HEK293 (cell line): ENCODE data around the gene EPAS1.

ENCODE experiments used
- CTCF ChIA-PET: fragments of 350-600 bp; formaldehyde crosslinking; extraction: SDS; loops from one replicate; lab custom pipeline; 2021; ENCODE audit warnings: antibody characterized with exemption; lab: Yijun Ruan, JAX
- POLR2A ChIA-PET: fragments of 300-600 bp; formaldehyde crosslinking; extraction: SDS; loops from one replicate; lab custom pipeline; 2020; ENCODE audit warnings: antibody characterized with exemption, inconsistent platforms; lab: Yijun Ruan, JAX
- H3K27ac ChIP-seq: fragments of 200-500 bp; sonication (Bioruptor generic); 2 replicates; pipeline ENCODE4 v1.5.1; 2014; ENCODE audit warnings: low read depth, low read length, control low read depth, inconsistent platforms; ENCODE audit errors: extremely low read depth
- H3K36me3 ChIP-seq, 2 experiments: fragments of 200-500 bp in 1 of 2; sonication (Bioruptor generic) in 1 of 2; 1 replicate in 1 of 2; 2 replicates in 1 of 2; pipeline ENCODE4 v1.5.1; 2014 to 2017; ENCODE audit warnings: inconsistent platforms in 2 of 2, low read length in 2 of 2; ENCODE audit not compliant: control insufficient read depth in 2 of 2, insufficient read depth in 1 of 2
- H3K4me1 ChIP-seq: fragments of 200-500 bp; sonication (Bioruptor generic); 2 replicates; pipeline ENCODE4 v1.5.1; 2014; ENCODE audit warnings: mild to moderate bottlenecking, low read length, inconsistent platforms; ENCODE audit not compliant: control insufficient read depth, insufficient read depth
- H3K4me3 ChIP-seq: 2 replicates; pipeline ENCODE4 v1.5.1; 2011; ENCODE audit warnings: low read depth, mild to moderate bottlenecking, control low read depth, low read length, moderate library complexity
- H3K9me3 ChIP-seq: fragments of 200-500 bp; sonication (Bioruptor generic); 2 replicates; pipeline ENCODE4 v1.5.1; 2014; ENCODE audit warnings: low read depth, low read length, inconsistent platforms; ENCODE audit not compliant: control insufficient read depth, insufficient read depth
- ATF2 ChIP-seq: fragments of 450-650 bp; formaldehyde crosslinking; IDR thresholded peaks from 2 replicates; pipeline ENCODE4 v1.5.1; 2016; ENCODE audit warnings: missing biosample characterization, missing genetic modification characterization, low read depth
- KLF10 ChIP-seq: fragments of 450-650 bp; IDR thresholded peaks from 2 replicates; pipeline ENCODE4 v1.5.1; 2018; ENCODE audit warnings: missing biosample characterization, mild to moderate bottlenecking, missing genetic modification characterization
- KLF8 ChIP-seq: fragments of 450-650 bp; formaldehyde crosslinking; IDR thresholded peaks from 2 replicates; pipeline ENCODE4 v1.5.1; 2016; ENCODE audit warnings: missing biosample characterization, missing genetic modification characterization
- PRDM6 ChIP-seq: fragments of 450-650 bp; formaldehyde crosslinking; IDR thresholded peaks from 2 replicates; pipeline ENCODE4 v1.5.1; 2017; ENCODE audit warnings: missing biosample characterization, missing genetic modification characterization
- YY1 ChIP-seq: fragments of 450-650 bp; formaldehyde crosslinking; IDR thresholded peaks from 2 replicates; pipeline ENCODE4 v1.5.1; 2018; ENCODE audit warnings: missing biosample characterization, missing genetic modification characterization
- YY2 ChIP-seq: fragments of 450-650 bp; formaldehyde crosslinking; IDR thresholded peaks from 2 replicates; pipeline ENCODE4 v1.5.1; 2016; ENCODE audit warnings: missing biosample characterization, missing genetic modification characterization
- ZBTB10 ChIP-seq: fragments of 450-650 bp; formaldehyde crosslinking; IDR thresholded peaks from 2 replicates; pipeline ENCODE4 v1.5.1; 2016; ENCODE audit warnings: missing biosample characterization, missing genetic modification characterization
- ZNF146 ChIP-seq: fragments of 450-650 bp; formaldehyde crosslinking; IDR thresholded peaks from 2 replicates; pipeline ENCODE4 v1.5.1; 2016; ENCODE audit warnings: missing biosample characterization, missing genetic modification characterization
- ZNF155 ChIP-seq: fragments of 450-650 bp; formaldehyde crosslinking; IDR thresholded peaks from 2 replicates; pipeline ENCODE4 v1.5.1; 2016; ENCODE audit warnings: missing biosample characterization, missing genetic modification characterization
- ZNF202 ChIP-seq: fragments of 450-650 bp; formaldehyde crosslinking; IDR thresholded peaks from 2 replicates; pipeline ENCODE4 v1.5.1; 2016; ENCODE audit warnings: missing biosample characterization, missing genetic modification characterization, borderline replicate concordance
- ZNF23 ChIP-seq: fragments of 450-650 bp; formaldehyde crosslinking; IDR thresholded peaks from 2 replicates; pipeline ENCODE4 v1.5.1; 2016; ENCODE audit warnings: missing biosample characterization, missing genetic modification characterization, borderline replicate concordance
- ZNF266 ChIP-seq: fragments of 450-650 bp; formaldehyde crosslinking; IDR thresholded peaks from 2 replicates; pipeline ENCODE4 v1.5.1; 2016; ENCODE audit warnings: missing biosample characterization, missing genetic modification characterization, low read depth
- ZNF354C ChIP-seq: fragments of 450-650 bp; formaldehyde crosslinking; IDR thresholded peaks from 2 replicates; pipeline ENCODE4 v1.5.1; 2016; ENCODE audit warnings: missing biosample characterization, missing genetic modification characterization, low read depth, borderline replicate concordance
- ZNF37A ChIP-seq: fragments of 450-650 bp; IDR thresholded peaks from 2 replicates; pipeline ENCODE4 v1.5.1; 2018; ENCODE audit warnings: missing biosample characterization, missing genetic modification characterization
- ZNF426 ChIP-seq: fragments of 450-650 bp; formaldehyde crosslinking; IDR thresholded peaks from 2 replicates; pipeline ENCODE4 v1.5.1; 2017; ENCODE audit warnings: missing biosample characterization, missing genetic modification characterization, mild to moderate bottlenecking, inconsistent platforms, moderate library complexity
- ZNF530 ChIP-seq: fragments of 450-650 bp; formaldehyde crosslinking; IDR thresholded peaks from 2 replicates; pipeline ENCODE4 v1.5.1; 2016; ENCODE audit warnings: low read depth, missing biosample characterization, missing genetic modification characterization
- ZNF549 ChIP-seq: fragments of 450-650 bp; IDR thresholded peaks from 2 replicates; pipeline ENCODE4 v1.5.1; 2018; ENCODE audit warnings: missing biosample characterization, missing genetic modification characterization, mild to moderate bottlenecking, inconsistent platforms, moderate library complexity
- ZNF555 ChIP-seq: fragments of 450-650 bp; formaldehyde crosslinking; conservative IDR thresholded peaks from 2 replicates; pipeline ENCODE4 v1.5.1; 2017; ENCODE audit warnings: missing biosample characterization, mild to moderate bottlenecking, missing genetic modification characterization, inconsistent platforms
- ZNF585B ChIP-seq: fragments of 450-650 bp; formaldehyde crosslinking; IDR thresholded peaks from 2 replicates; pipeline ENCODE4 v1.5.1; 2016; ENCODE audit warnings: missing biosample characterization, missing genetic modification characterization
- ZNF629 ChIP-seq: fragments of 450-650 bp; formaldehyde crosslinking; IDR thresholded peaks from 2 replicates; pipeline ENCODE4 v1.5.1; 2017; ENCODE audit warnings: missing biosample characterization, missing genetic modification characterization
- ZNF830 ChIP-seq: fragments of 450-650 bp; IDR thresholded peaks from 2 replicates; pipeline ENCODE4 v1.5.0; 2018; ENCODE audit warnings: missing biosample characterization, missing genetic modification characterization, low read depth, mild to moderate bottlenecking, moderate library complexity
- ZNF843 ChIP-seq: fragments of 450-650 bp; formaldehyde crosslinking; IDR thresholded peaks from 2 replicates; pipeline ENCODE4 v1.5.1; 2016; ENCODE audit warnings: missing biosample characterization, missing genetic modification characterization

EPAS1 gene

GRCh38 chr2:46311651-46312223, 14.5 kb downstream of the EPAS1 start:
- Histone ChIP-seq H3K27ac (no peak overlapping the region), H3K4me3 (no peak overlapping the region), H3K4me1 (peaks cover 23% of the 10 kb centered on the region), H3K36me3 (no peaks in the 10 kb centered on the region), H3K9me3 (no peaks in the 10 kb centered on the region)
- no peak for TF ChIP-seq ZNF155 (tag by site-specific recombination)
- TF ChIP-seq ZNF843 (tag by site-specific recombination), result no peak
- no peak for TF ChIP-seq ZBTB10
- TF ChIP-seq ZNF830 (tag by site-specific recombination), result no peak
- no peak for TF ChIP-seq ZNF555 (tag by site-specific recombination)
- no peak for TF ChIP-seq ATF2
- TF ChIP-seq ZNF549 (tag by site-specific recombination), result no peak
- no peak for TF ChIP-seq ZNF266 (tag by site-specific recombination)
- TF ChIP-seq ZNF629 (tag by site-specific recombination), result no peak
- TF ChIP-seq ZNF530 (tag by site-specific recombination), result no peak
- no peak for TF ChIP-seq KLF10 (tag by site-specific recombination)
- no peak for TF ChIP-seq ZNF23
- no peak for TF ChIP-seq ZNF146 (tag by site-specific recombination)
- no peak for TF ChIP-seq ZNF426
- TF ChIP-seq ZNF354C (tag by site-specific recombination), result no peak
- no peak for TF ChIP-seq YY1 (tag by site-specific recombination)
- no peak for TF ChIP-seq PRDM6 (tag by site-specific recombination)
- TF ChIP-seq YY2 (tag by site-specific recombination), result no peak
- CTCF ChIA-PET, result interaction anchor here (1.7 kb wide), 1 partner anchor 15 kb away, joined by 4 read pairs; no protein-coding TSS in a partner anchor
- POLR2A ChIA-PET, result no interaction called here

GRCh38 chr2:46313063-46313462, 15.9 kb downstream of the EPAS1 start:
- Histone ChIP-seq H3K36me3 (no peaks in the 10 kb centered on the region), H3K27ac (no peak overlapping the region), H3K4me1 (peaks cover 10% of the 10 kb centered on the region), H3K4me3 (no peak overlapping the region), H3K9me3 (no peaks in the 10 kb centered on the region)
- TF ChIP-seq ZNF37A (tag by site-specific recombination), result no peak
- TF ChIP-seq ZNF202 (tag by site-specific recombination), result no peak
- no peak for TF ChIP-seq YY2 (tag by site-specific recombination)
- TF ChIP-seq ZNF585B (tag by site-specific recombination), result no peak
- TF ChIP-seq KLF8, result no peak
- ChIA-PET CTCF (interaction anchor here (0.7 to 1.7 kb wide), 2 partner anchors 14 to 734 kb away, joined by 3 to 4 read pairs; no protein-coding TSS in a partner anchor), POLR2A (no interaction called here)
